PC-3 (cell line): ENCODE measurements around the gene SENP3.

Experiments used
- EZH2 ChIP-seq: fragments of 300-600 bp; sonication (generic); IDR thresholded peaks from one replicate; pipeline ENCODE4 v1.6.1; 2017; ENCODE audit warnings: antibody characterized with exemption, mild to moderate bottlenecking, low read length; ENCODE audit not compliant: unreplicated experiment
- EZH2phosphoT487 ChIP-seq: fragments of 300-600 bp; sonication (generic); IDR thresholded peaks from 2 replicates; pipeline ENCODE4 v1.6.1; 2018; ENCODE audit warnings: mild to moderate bottlenecking, antibody characterized with exemption, low read length, borderline replicate concordance
- TF ChIP-seq, protein P1 (sequence below): fragments of 300-600 bp; sonication (generic); conservative IDR thresholded peaks from 2 replicates; pipeline ENCODE4 v1.5.1; 2017; ENCODE audit warnings: antibody characterized with exemption, low read depth, mild to moderate bottlenecking, low read length

DNA sequence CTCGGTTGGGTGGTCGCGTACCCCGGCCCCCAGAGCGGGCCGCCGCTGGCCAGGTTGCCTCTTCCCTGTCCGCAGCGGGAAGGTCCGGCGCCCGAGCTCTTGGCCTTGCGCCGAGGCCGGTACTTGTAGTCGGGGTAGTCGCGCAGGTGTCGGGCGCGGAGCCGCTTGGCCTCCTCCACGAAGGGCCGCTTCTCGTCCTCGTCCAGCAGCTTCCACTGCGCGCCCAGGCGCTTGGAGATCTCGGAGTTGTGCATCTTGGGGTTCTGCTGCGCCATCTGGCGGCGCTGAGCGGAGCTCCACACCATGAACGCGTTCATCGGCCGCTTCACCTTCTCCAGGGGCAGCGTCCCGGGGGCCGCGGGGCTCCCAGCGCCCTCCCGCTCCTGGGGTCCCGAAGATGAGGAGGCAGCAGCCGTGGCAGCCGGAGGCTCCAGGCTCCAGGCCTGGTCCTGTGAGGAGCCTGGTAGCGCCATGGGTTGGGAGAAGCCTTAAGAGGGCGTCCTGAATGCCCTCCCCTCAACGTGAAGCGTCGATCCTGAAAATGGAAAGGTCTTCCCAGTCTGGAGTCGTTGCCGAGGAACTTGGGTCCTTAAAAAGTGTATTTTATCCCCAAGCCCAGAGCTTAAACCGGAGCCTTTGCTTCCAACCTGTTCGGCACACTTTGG lies 27.6 kb downstream of the SENP3 start:
- no peak for TF ChIP-seq EZH2
- TF ChIP-seq, protein P1, sequence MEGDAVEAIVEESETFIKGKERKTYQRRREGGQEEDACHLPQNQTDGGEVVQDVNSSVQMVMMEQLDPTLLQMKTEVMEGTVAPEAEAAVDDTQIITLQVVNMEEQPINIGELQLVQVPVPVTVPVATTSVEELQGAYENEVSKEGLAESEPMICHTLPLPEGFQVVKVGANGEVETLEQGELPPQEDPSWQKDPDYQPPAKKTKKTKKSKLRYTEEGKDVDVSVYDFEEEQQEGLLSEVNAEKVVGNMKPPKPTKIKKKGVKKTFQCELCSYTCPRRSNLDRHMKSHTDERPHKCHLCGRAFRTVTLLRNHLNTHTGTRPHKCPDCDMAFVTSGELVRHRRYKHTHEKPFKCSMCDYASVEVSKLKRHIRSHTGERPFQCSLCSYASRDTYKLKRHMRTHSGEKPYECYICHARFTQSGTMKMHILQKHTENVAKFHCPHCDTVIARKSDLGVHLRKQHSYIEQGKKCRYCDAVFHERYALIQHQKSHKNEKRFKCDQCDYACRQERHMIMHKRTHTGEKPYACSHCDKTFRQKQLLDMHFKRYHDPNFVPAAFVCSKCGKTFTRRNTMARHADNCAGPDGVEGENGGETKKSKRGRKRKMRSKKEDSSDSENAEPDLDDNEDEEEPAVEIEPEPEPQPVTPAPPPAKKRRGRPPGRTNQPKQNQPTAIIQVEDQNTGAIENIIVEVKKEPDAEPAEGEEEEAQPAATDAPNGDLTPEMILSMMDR, result peak; percentile 61
- no peak for TF ChIP-seq EZH2phosphoT487
